ENCODE results near the gene MAVS. TPM values are rescaled to one million over a fixed set of nuclear protein-coding genes. Genes with fewer than 3 reads are reported as not detected.
A peak's percentile ranks its signal among the peaks of the same experiment; 100 is the strongest.

MAVS gene
- total RNA-seq, 2 experiments from 2014 or later: 14.8 to 16.0 TPM

- Mint-ChIP-seq H3K36me3 (ENCODE audit: low read depth) (peaks cover 20% of the 10 kb centered on the region), H3K9me3 (no peaks in the 10 kb centered on the region), H3K4me3 (no peak overlapping the region), H3K27ac (peak overlapping the region; percentile 75), H3K27me3 (ENCODE audit: low read depth) (no peaks in the 10 kb centered on the region), H3K4me1 (ENCODE audit: low read depth) (peaks cover 40% of the 10 kb centered on the region)
- CTCF ChIA-PET: no interaction called here
- intact Hi-C loops (cut with micrococcal nuclease): loop anchor here (5.0 kb wide), 1 partner anchor 32 kb away; no protein-coding TSS in a partner anchor
- no peak for DNase-seq
Observed at GRCh38 chr20:3924304-3925112, 77.9 kb downstream of the MAVS start.

- no peak for DNase-seq
- CTCF ChIA-PET: interaction anchor here (0.8 kb wide), 1 partner anchor 167 kb away, joined by 3 read pairs; no protein-coding TSS in a partner anchor
- Mint-ChIP-seq H3K27ac (peak overlapping the region; percentile 75), H3K9me3 (no peaks in the 10 kb centered on the region), H3K4me1 (ENCODE audit: low read depth) (peaks cover 44% of the 10 kb centered on the region), H3K27me3 (ENCODE audit: low read depth) (no peaks in the 10 kb centered on the region), H3K4me3 (peak overlapping the region; percentile 27), H3K36me3 (ENCODE audit: low read depth) (peaks cover 18% of the 10 kb centered on the region)
- intact Hi-C loops (cut with micrococcal nuclease): loop anchor here (5.0 kb wide), 1 partner anchor 33 kb away; no protein-coding TSS in a partner anchor
Observed at GRCh38 chr20:3925113-3925695, 78.6 kb downstream of the MAVS start.

Small RNAs within 50 kb of the gene (microRNA-seq; reads per million reads assigned to microRNA genes)
- gene MIR103A2 (ENCODE audit: borderline microRNAs expressed, borderline replicate concordance) (not detected), gene MIR103B2 (ENCODE audit: borderline microRNAs expressed, borderline replicate concordance) (not detected)

Other genes with a start within 250 kb of the MAVS start
- gene GFRA4, start 183.4 kb upstream of the MAVS start, total RNA-seq: not detected
- gene ADAM33, start 164.8 kb upstream of the MAVS start, total RNA-seq: not detected
- gene SIGLEC1, start 134.2 kb upstream of the MAVS start, total RNA-seq: under 1 TPM in 1 of 2 experiments, not detected in 1; 0.02 TPM
- not detected for gene HSPA12B, start 114.1 kb upstream of the MAVS start, total RNA-seq
- gene ADISSP, start 79.1 kb upstream of the MAVS start, total RNA-seq: 10 to 100 TPM; 47.9 to 50.4 TPM
- not detected for gene SPEF1, start 65.4 kb upstream of the MAVS start, total RNA-seq
- gene CENPB, start 60.1 kb upstream of the MAVS start, total RNA-seq: 10 to 100 TPM; 29.1 to 30.3 TPM
- 10 to 100 TPM; 94.8 to 97.7 TPM for gene CDC25B, start 50.5 kb upstream of the MAVS start, total RNA-seq
- gene AP5S1, start 26.3 kb upstream of the MAVS start, total RNA-seq: 1 to 10 TPM; 8.0 to 8.2 TPM
- 10 to 100 TPM; 39.8 to 44.7 TPM for gene PANK2, start 42.6 kb downstream of the MAVS start, total RNA-seq
- 1 to 10 TPM; 2.9 to 3.8 TPM for gene RNF24, start 168.7 kb downstream of the MAVS start, total RNA-seq

Data from activated naive CD4-positive, alpha-beta T cell treated with anti-CD3 and anti-CD28 coated beads for 36 hours (primary cell).